Skin epidermis (tissue), 12 donors: Measurements from ENCODE around the gene ECEL1.

ENCODE experiments used
- H3K27ac ChIP-seq, 21 experiments: fragments of 200-600 bp; sonication (generic) in 11 of 21; one replicate each; pipeline ENCODE4 v1.5.0; 2020; ENCODE audit warnings: mild to moderate bottlenecking in 3 of 21, inconsistent platforms in 2 of 21, moderate library complexity in 2 of 21
- H3K4me3 ChIP-seq, 7 experiments: fragments of 200-600 bp; sonication (generic) in 2 of 7; one replicate each; pipeline ENCODE4 v1.5.0; 2020; ENCODE audit warnings: inconsistent platforms in 2 of 7, mild to moderate bottlenecking in 2 of 7, moderate library complexity in 1 of 7

The ECEL1 gene

DNA sequence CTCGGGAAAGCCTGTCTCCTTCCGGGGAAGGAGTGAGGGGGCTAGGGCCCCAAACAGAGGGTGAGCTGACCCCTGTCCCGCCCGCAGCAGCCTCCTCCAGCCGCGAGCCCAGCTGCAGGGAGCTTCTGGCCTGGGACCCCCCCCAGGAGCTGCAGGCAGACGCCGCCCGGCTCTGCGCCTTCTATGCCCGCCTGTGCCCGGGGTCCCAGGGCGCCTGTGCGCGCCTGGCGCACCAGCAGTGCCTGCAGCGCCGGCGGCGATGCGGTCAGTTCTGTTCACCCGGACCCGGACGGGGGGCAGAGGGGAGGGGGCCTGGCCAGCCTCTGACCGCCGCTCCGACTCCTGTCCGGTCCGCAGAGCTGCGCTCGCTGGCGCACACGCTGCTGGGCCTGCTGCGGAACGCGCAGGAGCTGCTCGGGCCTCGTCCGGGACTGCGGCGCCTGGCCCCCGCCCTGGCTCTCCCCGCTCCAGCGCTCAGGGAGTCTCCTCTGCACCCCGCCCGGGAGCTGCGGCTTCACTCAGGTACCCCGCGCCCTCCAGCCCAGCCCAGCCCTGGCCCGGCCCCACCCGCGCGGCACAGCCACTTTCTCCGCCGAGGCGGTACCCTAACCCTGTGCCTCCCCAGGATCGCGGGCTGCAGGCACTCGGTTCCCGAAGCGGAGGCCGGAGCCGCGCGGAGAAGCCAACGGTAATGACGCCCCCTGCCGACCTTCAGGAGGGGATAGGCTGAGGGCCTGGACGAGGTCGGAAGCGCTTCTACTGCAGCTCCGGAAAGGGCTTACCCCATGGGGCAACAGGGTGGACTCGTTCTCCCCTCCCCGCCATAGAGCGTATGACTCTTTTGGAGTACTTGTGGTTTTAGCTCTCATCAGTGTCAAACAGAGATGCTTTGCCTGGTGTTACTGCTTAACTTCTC is 36.3 kb upstream of the ECEL1 start:
- H3K4me3 ChIP-seq: peak overlapping the region in 2 of 7 experiments; percentile 3 to 25
- H3K27ac ChIP-seq: no peak overlapping the region

DNA sequence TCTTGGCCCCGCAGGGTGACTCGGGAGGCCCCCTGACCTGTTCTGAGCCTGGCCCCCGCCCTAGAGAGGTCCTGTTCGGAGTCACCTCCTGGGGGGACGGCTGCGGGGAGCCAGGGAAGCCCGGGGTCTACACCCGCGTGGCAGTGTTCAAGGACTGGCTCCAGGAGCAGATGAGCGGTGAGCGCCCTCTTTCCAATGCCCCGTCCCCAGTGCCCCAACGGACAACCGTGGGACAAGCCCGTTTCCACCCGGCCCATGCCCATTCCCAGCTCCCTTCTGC is 35.7 kb upstream of the ECEL1 start:
- Histone ChIP-seq H3K27ac (no peak overlapping the region), H3K4me3 (no peak overlapping the region)

DNA sequence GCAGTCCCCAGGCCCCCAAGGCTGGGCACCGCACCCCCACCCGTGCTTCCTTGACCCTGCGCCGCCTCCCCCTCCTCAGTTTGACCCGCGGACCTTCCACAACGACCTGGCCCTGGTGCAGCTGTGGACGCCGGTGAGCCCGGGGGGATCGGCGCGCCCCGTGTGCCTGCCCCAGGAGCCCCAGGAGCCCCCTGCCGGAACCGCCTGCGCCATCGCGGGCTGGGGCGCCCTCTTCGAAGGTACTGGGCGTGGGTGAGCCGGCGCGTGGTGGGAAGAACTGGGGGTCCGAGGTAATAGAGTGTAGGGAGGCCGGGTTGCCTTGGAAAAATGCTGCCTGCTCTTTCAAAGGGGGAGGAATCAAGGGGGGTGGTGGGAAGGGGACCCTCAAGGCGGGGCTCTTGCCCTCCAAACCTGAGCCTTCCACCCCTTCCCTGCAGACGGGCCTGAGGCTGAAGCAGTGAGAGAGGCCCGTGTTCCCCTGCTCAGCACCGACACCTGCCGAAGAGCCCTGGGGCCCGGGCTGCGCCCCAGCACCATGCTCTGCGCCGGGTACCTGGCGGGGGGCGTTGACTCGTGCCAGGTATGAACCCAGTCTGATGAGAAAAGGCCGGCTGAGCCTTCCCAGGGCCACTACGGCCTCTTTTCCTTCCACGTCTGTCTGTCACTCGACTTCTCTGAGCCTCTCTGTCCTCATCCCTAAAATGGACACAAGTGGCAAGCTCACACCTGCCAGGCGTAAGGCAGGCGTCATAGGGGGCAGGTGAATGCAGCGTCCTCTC is 35.2 kb upstream of the ECEL1 start:
- Histone ChIP-seq H3K4me3 (peak overlapping the region in 1 of 7 experiments; percentile 11), H3K27ac (no peak overlapping the region)

DNA sequence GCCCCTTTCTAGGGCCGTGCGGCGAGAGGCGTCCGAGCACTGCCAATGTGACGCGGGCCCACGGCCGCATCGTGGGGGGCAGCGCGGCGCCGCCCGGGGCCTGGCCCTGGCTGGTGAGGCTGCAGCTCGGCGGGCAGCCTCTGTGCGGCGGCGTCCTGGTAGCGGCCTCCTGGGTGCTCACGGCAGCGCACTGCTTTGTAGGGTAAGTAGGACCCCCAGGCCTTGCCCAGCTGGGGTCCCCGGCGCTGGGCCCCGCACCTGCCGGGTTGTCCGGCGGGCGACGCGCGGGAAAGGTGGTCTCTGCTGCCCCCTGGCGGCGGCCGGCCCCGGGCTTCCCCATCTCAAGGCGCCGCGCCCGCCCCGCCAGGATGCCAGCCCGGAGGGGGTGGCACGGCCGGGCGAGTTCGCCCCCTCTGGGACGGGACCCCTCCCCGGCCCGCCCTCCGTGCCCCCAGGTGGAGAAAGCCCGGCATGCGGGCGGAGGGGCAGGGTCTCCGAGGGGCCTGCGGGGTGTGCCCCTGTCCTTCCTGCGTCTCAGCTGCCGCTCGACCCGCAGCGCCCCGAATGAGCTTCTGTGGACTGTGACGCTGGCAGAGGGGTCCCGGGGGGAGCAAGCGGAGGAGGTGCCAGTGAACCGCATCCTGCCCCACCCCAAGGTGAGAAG is 34.5 kb upstream of the ECEL1 start:
- Histone ChIP-seq H3K27ac (no peak overlapping the region), H3K4me3 (peak overlapping the region in 2 of 7 experiments; percentile 8 to 11)

DNA sequence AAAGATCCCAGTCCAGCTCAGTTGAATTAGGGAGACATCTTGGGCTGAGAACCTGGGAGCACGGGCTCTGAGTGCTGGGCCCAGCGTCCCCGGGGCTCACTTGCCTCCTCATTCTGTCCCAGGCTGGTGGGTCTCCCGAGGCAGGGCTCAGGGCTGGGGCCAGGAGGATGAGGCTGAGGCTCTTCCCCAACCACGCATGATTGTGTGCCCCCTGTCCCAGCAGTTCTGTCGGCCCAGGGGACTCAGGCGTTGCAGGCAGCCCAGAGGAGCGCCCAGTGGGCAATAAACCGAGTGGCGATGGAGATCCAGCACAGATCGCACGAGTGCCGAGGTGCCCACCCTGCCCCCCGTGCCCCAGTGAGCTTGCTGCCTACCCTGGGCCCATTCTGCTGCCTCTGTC is 33.5 kb upstream of the ECEL1 start:
- Histone ChIP-seq H3K4me3 (no peak overlapping the region), H3K27ac (no peak overlapping the region)

DNA sequence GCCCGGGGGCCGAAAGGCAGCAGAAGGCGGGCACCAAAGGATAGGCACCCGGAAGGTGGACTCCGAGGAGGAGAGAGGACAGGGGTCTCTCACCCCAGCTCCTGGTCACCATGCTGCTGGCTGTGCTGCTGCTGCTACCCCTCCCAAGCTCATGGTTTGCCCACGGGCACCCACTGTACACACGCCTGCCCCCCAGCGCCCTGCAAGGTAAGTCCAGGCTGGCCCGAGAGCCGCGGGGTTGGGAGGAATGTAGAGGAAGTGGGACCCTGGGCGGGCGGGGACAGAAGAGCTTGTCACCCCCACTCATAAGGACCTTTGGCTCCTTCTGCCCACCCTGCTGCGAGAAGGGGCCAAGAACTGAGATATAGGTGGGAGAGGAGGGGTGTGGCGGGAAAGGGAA is 32.9 kb upstream of the ECEL1 start:
- no peak overlapping the region for H3K27ac ChIP-seq
- H3K4me3 ChIP-seq: no peak overlapping the region

DNA sequence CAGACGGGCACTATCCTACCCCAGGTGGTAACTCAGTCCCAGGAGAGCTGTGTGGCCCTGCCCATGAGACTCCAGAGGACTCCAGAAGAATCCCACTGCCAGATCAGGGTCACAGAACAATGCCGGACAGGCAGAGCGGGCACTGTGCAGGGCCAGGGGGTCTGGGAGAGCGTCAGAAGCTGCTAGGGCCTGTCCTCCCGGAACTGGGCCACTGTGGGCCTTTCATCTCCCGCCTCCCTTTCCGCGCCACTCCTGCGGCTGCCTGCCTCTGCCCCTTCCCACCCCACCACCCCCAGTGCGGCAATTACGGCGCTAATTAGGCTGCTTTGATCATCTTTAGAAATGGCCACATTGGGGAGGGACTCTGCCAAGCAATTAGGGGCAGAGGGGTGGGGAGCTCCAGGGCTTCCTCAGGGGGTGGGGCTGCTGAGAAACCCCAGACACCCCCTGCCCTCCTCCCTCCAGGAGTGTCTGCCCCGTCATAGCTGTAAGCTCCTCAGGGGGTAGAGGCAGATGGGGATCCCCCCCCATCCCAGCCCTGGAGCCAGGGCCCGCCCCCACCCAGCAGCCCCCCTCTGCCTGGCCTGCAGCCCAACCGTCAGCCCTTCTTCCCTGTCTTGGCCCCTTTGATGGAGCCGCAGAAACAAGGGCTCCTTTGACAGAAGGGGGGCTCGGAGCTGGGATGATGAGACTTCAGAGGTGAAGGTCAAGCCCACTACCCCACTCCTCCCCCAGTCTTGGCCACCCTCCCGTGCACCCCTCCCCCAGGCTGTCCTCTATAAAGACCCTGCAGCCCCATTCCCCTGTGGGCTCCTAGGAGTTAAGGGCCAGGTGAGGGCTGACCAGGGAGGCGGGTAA is 32.2 kb upstream of the ECEL1 start, which contains the start of gene PRSS56:
Gene PRSS56, plus strand, starts transcription at position 808 of the 858 bp plus-strand sequence. CDS start 211 bp downstream, outside the sequence.
- no peak within 1 kb of the TSS for H3K4me3 ChIP-seq
- no peak within 1 kb of the TSS for H3K27ac ChIP-seq

DNA sequence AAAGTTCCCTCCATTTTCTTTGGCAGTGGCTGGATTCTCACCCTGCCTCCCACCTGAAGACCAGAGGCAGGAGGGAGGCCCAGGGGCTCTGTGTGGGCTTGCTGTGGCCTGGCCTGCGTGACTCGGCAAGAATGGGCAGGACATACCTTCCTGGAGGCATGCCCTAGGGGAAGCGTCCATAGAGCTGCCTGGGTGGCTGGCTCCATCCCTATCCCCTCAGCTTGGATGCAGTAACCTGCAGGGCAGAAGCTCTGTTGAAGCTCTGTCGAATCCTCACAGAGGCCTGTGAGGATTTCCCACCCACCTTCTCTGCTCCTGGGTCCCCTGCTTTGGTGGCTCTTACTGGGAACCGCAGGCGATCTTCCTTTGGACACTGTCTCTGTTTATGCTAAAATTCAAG is 31.2 kb upstream of the ECEL1 start:
- H3K27ac ChIP-seq: no peak overlapping the region
- H3K4me3 ChIP-seq: no peak overlapping the region

DNA sequence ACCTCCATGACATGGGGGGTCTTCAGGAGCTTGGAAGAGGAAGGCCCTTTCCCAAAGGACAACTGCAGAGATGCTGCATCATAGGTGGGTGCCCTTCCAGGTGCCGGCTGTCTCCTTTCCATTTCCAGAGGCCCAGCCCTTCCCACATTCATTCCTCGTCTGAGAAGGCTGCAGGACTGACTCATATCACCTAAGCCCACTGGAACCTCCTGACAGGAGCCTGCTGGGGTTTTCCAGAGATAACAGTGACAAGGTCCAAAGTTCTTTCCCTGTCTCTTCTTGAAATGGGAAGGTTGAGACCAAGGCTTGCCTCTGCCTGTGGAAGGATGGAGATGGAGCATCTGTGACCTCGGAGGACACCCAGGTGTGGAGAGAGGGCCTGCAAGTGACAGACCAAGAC is 28.9 kb upstream of the ECEL1 start:
- no peak overlapping the region for H3K27ac ChIP-seq
- H3K4me3 ChIP-seq: no peak overlapping the region

DNA sequence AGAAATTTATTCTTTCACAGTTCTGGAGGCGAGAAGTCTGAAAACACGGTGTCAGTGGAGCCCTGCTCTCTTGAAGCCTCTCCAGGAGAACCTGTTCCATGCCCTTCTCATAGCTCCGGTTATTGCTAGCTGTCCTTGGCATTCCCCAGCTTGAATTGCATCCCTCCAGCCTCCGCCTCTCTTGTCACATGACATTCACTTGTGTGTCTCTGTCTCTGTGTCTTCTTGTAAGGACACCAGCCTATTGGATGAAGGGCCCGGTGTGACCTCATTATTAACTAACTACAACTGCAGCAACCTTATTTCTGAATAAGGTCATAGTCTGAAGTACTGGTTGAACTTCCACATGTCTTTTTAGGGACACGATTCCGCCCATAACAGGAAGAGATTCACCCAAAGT is 28.0 kb upstream of the ECEL1 start:
- no peak overlapping the region for H3K27ac ChIP-seq
- no peak overlapping the region for H3K4me3 ChIP-seq

DNA sequence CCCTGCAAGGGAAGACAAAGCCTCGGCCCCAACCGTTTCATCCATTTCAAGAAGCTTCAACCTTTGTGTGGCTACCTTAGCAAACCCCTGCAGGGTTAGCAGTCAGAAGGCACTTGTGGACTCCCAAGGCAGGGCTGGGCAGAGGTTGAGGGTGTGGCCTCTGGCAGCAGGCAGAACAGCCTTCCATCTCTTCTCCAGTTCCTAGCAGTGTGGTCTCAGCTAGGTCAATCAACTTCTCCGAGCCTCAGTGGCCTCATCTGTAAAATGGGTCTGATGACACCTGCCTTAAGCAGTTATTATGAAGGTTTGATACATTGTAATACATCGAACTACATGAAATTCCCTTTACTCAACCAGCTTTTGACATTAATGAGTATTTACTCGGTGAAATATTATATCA is 25.7 kb upstream of the ECEL1 start:
- H3K4me3 ChIP-seq: no peak overlapping the region
- no peak overlapping the region for H3K27ac ChIP-seq

DNA sequence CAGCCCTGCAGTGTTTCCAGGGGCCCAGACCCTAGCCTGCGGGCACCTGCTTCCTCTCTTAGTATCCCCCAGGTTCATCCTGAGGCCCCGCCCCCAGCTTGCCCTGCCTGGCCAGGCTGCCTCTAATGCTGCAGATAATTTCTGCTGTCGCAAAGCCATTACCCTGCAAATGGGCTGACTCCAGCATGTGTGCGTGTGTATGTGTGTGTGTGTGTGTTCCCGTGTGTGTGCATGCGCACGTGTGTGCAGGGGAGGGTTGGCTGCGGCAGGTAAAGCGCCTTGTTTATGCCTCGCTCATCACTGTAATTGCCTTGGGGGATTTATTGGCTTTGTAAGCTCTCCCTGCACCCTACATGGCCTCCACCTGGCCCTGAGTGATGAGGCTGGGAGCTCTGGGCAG is 25.0 kb upstream of the ECEL1 start:
- no peak overlapping the region for H3K27ac ChIP-seq
- H3K4me3 ChIP-seq: no peak overlapping the region

DNA sequence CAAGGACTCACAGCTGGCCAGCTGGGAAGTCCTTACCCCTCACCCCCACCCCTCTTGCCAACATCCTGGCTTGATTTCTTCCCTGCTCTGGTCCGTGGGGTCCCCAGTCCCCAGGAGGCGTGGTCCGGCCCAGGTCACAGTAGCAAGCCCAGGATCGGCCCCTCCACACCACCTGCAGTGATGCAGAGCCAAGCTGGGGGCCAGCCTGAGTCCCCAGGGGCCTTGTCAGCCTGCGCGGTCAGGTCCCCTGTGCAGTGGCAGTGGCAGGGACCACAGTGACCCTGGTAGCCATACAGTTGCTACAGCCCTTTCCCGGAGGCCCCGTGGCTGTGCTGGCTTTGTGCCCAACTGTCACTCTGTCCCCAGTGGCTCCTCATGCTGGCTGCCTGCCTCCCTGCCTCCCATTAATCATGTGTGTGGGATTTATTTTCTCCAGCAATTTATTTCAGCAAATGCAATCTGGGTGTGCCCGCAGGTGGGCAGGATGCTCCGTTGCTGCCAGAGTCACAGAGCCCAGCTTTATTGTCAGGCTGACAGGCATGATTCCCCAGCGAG is 23.8 kb upstream of the ECEL1 start:
- no peak overlapping the region for H3K27ac ChIP-seq
- no peak overlapping the region for H3K4me3 ChIP-seq

DNA sequence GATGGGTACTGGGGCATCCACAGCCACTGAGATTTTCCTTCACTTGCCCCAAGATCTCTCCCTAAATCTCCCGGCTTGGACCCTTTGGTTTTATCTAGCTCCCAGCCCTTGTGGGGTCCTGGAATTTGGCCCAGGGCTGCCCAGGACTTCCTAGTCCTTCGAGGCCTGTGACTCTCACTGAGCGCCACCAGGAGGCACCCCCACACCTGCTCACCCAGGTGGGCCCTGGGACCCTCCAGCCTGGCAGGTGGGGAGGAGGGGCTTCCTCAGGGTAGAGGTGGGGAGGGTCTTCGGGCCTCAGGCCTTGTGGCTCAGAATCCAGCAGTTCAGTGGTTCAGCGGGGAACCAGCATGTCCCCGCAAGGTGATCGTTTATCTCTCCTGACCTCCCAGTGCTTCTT is 20.6 kb upstream of the ECEL1 start:
- no peak overlapping the region for H3K4me3 ChIP-seq
- H3K27ac ChIP-seq: no peak overlapping the region

DNA sequence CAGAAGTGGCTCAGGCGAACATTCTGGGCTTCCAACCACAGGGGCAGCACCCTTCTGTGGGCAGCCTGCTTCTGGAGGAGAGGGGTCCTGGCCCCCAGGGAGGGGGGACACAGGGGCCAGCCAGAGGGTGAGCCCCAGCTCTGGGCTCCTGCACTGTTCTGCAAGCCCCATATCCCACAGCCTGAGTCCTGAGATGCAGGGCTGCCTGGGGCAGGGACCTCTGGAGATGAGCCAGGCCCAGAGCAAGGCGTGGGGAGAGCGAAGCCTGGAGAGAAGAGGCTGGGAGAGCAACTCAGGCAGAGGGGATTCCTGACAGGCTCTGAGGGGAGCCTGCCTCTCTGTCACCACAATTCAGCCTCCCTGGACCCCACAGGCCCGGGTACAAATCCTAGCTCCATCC is 19.1 kb upstream of the ECEL1 start:
- H3K4me3 ChIP-seq: no peak overlapping the region
- no peak overlapping the region for H3K27ac ChIP-seq

DNA sequence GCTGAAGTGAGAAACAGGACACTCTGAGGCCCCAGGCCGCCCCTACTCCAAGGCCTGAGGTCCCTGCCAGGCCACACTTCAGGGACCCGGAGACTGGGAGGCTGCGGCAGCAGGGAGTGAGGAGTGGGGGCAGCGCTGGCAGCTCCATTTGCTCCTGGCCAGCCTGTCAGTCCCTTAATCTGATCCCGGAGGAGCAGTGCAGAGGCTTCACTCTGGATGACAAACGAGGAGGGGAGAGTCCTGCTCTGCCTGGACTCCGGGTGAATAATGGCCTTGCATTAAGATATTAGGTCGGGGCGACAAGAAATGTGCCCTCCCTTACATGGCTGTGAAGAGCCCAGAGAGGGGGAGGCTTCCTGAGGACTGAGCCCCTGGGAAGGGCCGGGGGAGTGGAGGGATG is 18.2 kb upstream of the ECEL1 start:
- Histone ChIP-seq H3K27ac (no peak overlapping the region), H3K4me3 (no peak overlapping the region)

DNA sequence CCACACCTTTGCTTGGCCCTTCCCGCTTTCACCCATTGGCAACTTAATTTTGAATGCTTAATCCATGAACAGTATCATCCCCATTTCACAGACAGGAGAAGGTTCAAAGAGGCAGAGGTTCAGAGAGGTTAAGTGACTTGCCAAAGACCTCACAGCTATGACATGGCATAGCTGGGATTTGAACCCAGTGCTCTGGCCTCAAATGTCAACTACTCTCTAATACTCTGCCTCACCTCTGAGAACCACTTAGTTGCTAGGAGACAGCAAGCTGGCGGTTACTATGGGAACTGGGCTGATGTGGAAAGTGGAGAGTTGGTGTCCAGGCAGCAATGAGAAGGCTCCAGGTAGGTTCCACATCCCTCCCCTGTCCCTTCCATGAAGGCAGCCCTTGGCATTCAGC is 16.8 kb upstream of the ECEL1 start:
- H3K27ac ChIP-seq: no peak overlapping the region
- H3K4me3 ChIP-seq: no peak overlapping the region

DNA sequence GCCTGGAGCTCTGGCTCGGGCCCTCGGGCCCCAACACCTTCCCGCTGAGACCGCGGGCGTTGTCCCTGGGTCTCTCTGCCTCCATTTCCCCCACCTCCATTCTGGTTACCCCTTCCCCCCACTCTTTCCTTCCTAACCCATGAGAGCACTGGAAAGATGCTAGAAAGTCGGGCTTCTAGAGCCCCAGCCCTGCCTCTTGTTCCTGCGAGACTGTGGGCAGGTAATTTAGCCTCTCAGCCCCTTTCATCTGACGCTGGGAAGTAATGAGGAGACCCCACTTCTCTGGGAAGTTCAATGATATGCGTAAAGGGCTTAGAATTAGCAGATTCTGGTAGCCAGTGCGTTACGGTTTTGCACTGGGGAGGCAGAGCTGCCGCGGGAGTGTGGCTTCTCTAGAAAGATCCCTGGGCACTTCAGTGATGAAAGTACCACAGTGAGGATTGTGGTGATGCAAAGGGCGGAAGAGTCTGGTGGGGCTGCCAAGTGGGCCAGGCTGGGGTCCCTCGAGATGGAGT is 16.2 kb upstream of the ECEL1 start:
- Histone ChIP-seq H3K27ac (peak overlapping the region in 3 of 21 experiments; percentile 2 to 43 (median 5)), H3K4me3 (peak overlapping the region in 1 of 7 experiments; percentile 25)
